Tibial nerve (tissue), 4 donors: ENCODE results near the gene NSFL1C. TPM values are rescaled to one million over a fixed set of nuclear protein-coding genes. Genes with fewer than 3 reads are reported as not detected.
A peak's percentile ranks its signal among the peaks of the same experiment; 100 is the strongest.
"Not testable (repeated sequence)": the region's sequence is repeated elsewhere in the genome, so short reads cannot be mapped to it uniquely, and the experiment has no call there.

Source experiments
- DNase-seq, 2 donors: peaks; one replicate each; pipeline ENCODE4 v3.0.0-alpha.2; 2019; ENCODE audit warnings: low spot score in 2 of 2
- H3K27ac ChIP-seq, 4 donors: fragments of 200-600 bp; sonication (generic) in 3 of 4; one replicate each; pipeline ENCODE4 v1.5.1; 2017 to 2019; ENCODE audit warnings: mild to moderate bottlenecking in 1 of 4
- H3K27me3 ChIP-seq, 2 donors: fragments of 200-600 bp; sonication (generic) in 1 of 2; one replicate each; pipeline versions ENCODE4 v1.5.1 to v1.6.0; 2017 to 2019
- H3K36me3 ChIP-seq, 3 donors: fragments of 200-600 bp; sonication (generic); one replicate each; pipeline ENCODE4 v1.5.1; 2018 to 2019
- H3K4me1 ChIP-seq, 4 donors: fragments of 200-600 bp; sonication (generic) in 3 of 4; one replicate each; pipeline ENCODE4 v1.5.1; 2017 to 2019
- H3K4me3 ChIP-seq, 4 donors: fragments of 200-600 bp; sonication (generic) in 3 of 4; one replicate each; pipeline ENCODE4 v1.5.1; 2017 to 2019; ENCODE audit warnings: mild to moderate bottlenecking in 1 of 4, moderate library complexity in 1 of 4
- H3K9me3 ChIP-seq, 4 donors: fragments of 200-600 bp; sonication (generic) in 3 of 4; one replicate each; pipeline ENCODE4 v1.5.1; 2017 to 2019
- CTCF ChIP-seq, 5 experiments: fragments of 200-600 bp in 3 of 5; fragments of 450-650 bp in 2 of 5; sonication (generic) in 3 of 5; IDR thresholded peaks; one replicate each; pipeline ENCODE4 v1.5.1; 2016 to 2019; ENCODE audit warnings: antibody characterized with exemption in 5 of 5, mild to moderate bottlenecking in 3 of 5, moderate library complexity in 2 of 5
- EP300 ChIP-seq, 2 donors: sonication (generic); formaldehyde crosslinking; IDR thresholded peaks; one replicate each; pipeline ENCODE4 v1.6.1; 2017; ENCODE audit warnings: antibody characterized with exemption in 2 of 2, mild to moderate bottlenecking in 1 of 2
- POLR2A ChIP-seq, 2 donors: fragments of 450-650 bp; IDR thresholded peaks; one replicate each; pipeline ENCODE4 v1.6.1; 2017; ENCODE audit warnings: antibody characterized with exemption in 2 of 2, mild to moderate bottlenecking in 2 of 2, moderate library complexity in 2 of 2
- WGBS, 2 donors: methylation state at CpG; one replicate each; pipeline ENCODE4 v1.1.5; 2018; 5-methylcytosine and 5-hydroxymethylcytosine counted together
- total RNA-seq, 4 donors: library from RNA; depleted of rRNA; stranded (reverse); fragments of >200 nt; gene quantifications; one replicate each; pipeline ENCODE4 v1.1.0, GENCODE V29; 2016

NSFL1C gene
- total RNA-seq, 4 donors from 2014 or later, result 31.0 to 71.4 (median 49.9) TPM

GRCh38 chr20:1403624-1404023 is 63.0 kb downstream of the NSFL1C start:
- H3K27ac ChIP-seq, result no peak overlapping the region
- no peaks in the 10 kb centered on the region for H3K9me3 ChIP-seq
- no peak overlapping the region for H3K4me3 ChIP-seq
- TF ChIP-seq EP300 (IDR thresholded peaks at IDR 0.05) (no peak), POLR2A (IDR thresholded peaks at IDR 0.05) (no peak)
- DNase-seq, result no peak
- peaks cover 0 to 16% of the 10 kb centered on the region in 2 donors for H3K27me3 ChIP-seq
- 53 to 100% methylated on average over 1 of the region's 1 CpG for WGBS, 2 donors
- no peaks in the 10 kb centered on the region for H3K36me3 ChIP-seq
- H3K4me1 ChIP-seq, result peaks cover 0 to 2% (median 0%) of the 10 kb centered on the region in 4 donors

GRCh38 chr20:1402149-1402548 is 64.5 kb downstream of the NSFL1C start:
- no peak overlapping the region for H3K27ac ChIP-seq
- no peak for DNase-seq
- H3K4me3 ChIP-seq, result no peak overlapping the region
- TF ChIP-seq POLR2A (IDR thresholded peaks at IDR 0.05) (no peak), EP300 (IDR thresholded peaks at IDR 0.05) (no peak), CTCF (IDR thresholded peaks at IDR 0.05) (no peak)
- H3K9me3 ChIP-seq, result no peaks in the 10 kb centered on the region
- H3K4me1 ChIP-seq, result peaks cover 0 to 2% (median 0%) of the 10 kb centered on the region in 4 donors
- peaks cover 0 to 29% of the 10 kb centered on the region in 2 donors for H3K27me3 ChIP-seq
- H3K36me3 ChIP-seq, result no peaks in the 10 kb centered on the region
- 44 to 48% methylated on average over 7 of the region's 7 CpGs for WGBS, 2 donors

DNA sequence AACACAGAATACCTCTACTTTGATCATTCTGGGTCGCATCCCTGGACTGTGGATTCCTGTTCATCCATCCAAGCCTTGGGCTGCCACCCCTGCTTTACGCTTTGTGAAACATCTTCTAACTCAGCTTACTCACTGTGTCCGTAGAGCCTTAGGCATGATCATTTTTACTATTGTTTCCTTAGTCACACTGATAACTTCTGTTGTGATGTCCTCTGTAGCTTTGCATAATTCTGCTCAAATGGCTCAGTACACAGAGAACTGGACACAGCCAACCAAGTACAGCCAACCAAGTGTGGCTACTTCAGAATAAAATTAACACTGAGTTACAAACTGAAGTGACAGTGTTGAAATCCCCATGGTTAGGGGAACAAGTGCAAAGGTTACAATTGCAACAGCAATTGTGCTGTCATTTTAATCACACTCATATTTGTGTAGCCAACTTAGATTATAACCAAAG is 65.2 kb downstream of the NSFL1C start:
- TF ChIP-seq POLR2A (IDR thresholded peaks at IDR 0.05) (no peak), CTCF (IDR thresholded peaks at IDR 0.05) (no peak), EP300 (IDR thresholded peaks at IDR 0.05) (no peak)

DNA sequence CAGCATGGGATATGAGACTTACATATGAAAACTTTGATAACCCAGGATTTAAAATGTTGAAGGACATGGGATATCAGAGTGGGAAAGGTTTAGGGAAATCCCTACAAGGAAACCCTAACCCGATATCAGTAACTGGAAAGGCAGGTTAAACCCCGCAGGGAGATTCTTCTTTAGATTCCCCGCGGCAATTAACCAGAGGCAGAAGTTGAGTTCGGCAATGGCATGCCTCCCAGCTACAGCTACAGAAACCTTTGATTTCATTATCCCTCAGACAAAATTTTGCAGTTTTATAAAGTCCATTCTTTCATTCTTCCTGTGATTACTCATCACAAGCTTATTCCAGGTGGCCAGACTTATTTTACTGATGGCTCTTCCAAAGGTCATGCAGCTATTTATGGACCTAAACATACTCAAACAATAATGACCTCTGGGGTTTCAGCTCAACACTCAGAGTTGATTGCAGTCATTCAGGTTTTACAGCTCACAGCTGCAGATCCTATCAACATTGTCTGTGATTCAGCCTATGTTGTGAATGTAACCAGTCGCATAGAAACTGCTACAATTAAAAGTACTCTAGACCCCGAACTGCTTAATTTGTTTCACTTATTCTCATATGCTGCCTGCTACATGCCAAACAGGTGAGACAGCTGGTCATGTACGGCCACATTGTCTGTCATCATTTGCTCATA is 66.8 kb downstream of the NSFL1C start:
- H3K27me3 ChIP-seq, result peaks cover 0 to 36% of the 10 kb centered on the region in 2 donors
- H3K4me1 ChIP-seq, H3K27ac ChIP-seq, H3K9me3 ChIP-seq, H3K36me3 ChIP-seq, H3K4me3 ChIP-seq, DNase-seq: not testable (repeated sequence)
- WGBS, 2 donors, result 22 to 24% methylated on average over 8 of the region's 8 CpGs

More for the DNA sequence above, 65.2 kb downstream of the NSFL1C start:
- H3K27me3 ChIP-seq, result peaks cover 0 to 36% of the 10 kb centered on the region in 2 donors
- H3K9me3 ChIP-seq, result no peaks in the 10 kb centered on the region
- DNase-seq, result no peak
- no peak overlapping the region for H3K27ac ChIP-seq
- H3K4me1 ChIP-seq, result peaks cover 0 to 2% (median 0%) of the 10 kb centered on the region in 4 donors
- H3K4me3 ChIP-seq, result no peak overlapping the region
- 83 to 98% methylated on average over 3 of the region's 3 CpGs for WGBS, 2 donors
- no peaks in the 10 kb centered on the region for H3K36me3 ChIP-seq

DNA sequence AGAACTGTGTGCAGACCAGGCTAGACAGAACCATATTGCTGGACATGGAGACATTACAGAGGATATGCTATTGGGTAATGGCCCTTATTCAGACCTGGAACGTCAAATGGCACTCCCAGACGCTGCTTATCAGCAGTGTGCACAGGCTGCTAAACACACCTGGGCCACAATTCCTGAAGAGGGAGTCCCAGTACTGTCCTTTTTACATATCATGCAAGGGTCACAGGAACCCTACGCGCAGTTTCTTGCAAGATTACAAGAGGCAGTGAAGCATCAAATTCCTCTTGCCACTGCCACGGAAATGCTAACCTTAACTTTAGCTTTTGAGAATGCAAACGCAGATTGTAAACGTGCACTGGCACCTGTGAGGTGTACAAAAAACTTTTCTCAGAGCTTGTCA is 68.5 kb downstream of the NSFL1C start:
- peak in 1 of 5 experiments; percentile 10 for TF ChIP-seq CTCF (IDR thresholded peaks at IDR 0.05)
- 72 to 80% methylated on average over 7 of the region's 7 CpGs for WGBS, 2 donors
- Histone ChIP-seq H3K4me1 (peaks cover 4 to 13% (median 6%) of the 10 kb centered on the region in 4 donors), H3K27me3 (peaks cover 0 to 36% of the 10 kb centered on the region in 2 donors)
- H3K27ac ChIP-seq, H3K4me3 ChIP-seq, DNase-seq, H3K36me3 ChIP-seq, H3K9me3 ChIP-seq: not testable (repeated sequence)

DNA sequence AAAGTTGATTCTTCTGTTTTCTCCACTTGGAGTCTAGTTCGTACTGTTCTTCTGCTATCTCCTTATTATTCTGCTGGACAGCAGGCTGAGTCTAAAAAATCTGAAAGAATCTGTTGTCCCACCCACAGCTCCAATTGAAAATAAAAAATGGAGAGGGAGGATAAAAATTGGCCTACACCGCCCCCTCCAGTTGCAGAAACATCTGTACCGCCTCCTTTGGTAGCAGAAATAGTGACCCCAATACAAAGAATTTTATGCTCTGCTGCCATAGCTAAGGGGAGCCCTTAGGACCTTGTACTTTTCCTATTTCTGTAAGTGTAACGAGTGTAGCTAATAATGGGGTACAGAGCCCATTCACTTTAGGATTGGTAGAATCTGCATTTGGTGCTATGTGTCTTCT is 68.9 kb downstream of the NSFL1C start:
- TF ChIP-seq EP300 (IDR thresholded peaks at IDR 0.05) (no peak), POLR2A (IDR thresholded peaks at IDR 0.05) (no peak), CTCF (IDR thresholded peaks at IDR 0.05) (peak in 3 of 5 experiments; percentile 6 to 40 (median 31))
- peaks cover 4 to 13% (median 6%) of the 10 kb centered on the region in 4 donors for H3K4me1 ChIP-seq
- no peak for DNase-seq
- H3K27ac ChIP-seq, result no peak overlapping the region
- H3K9me3 ChIP-seq, result no peaks in the 10 kb centered on the region
- 42 to 46% methylated on average over 4 of the region's 4 CpGs for WGBS, 2 donors
- H3K4me3 ChIP-seq, result no peak overlapping the region
- peaks cover 0 to 36% of the 10 kb centered on the region in 2 donors for H3K27me3 ChIP-seq
- H3K36me3 ChIP-seq, result no peaks in the 10 kb centered on the region
